Activated T-cell treated with anti-CD3 and anti-CD28 coated beads, Interleukin-2, amount 50 U/mL, for 4 hours (primary cell): ENCODE results near the gene RERE. TPM values are rescaled to one million over a fixed set of nuclear protein-coding genes. Genes with fewer than 3 reads are reported as not detected.

Experiments
- ATAC-seq, 2 donors: fragments of 200-7000 bp; cut with Tn5 transposase; one replicate each; pipeline ENCODE4 v1.10.0; 2021
- DNase-seq: peaks from one replicate; pipeline ENCODE4 v3.0.0-alpha.2; 2020
- H3K27me3 Mint-ChIP-seq: one replicate; pipeline ENCODE4 v1.8.0; 2021; ENCODE audit warnings: low read depth, mixed read lengths
- H3K36me3 Mint-ChIP-seq: one replicate; pipeline ENCODE4 v1.8.0; 2022; ENCODE audit warnings: mixed read lengths; ENCODE audit not compliant: insufficient read depth
- H3K4me1 Mint-ChIP-seq: one replicate; pipeline ENCODE4 v1.8.0; 2021; ENCODE audit warnings: low read depth, mixed read lengths
- H3K4me3 Mint-ChIP-seq: one replicate; pipeline ENCODE4 v1.8.0; 2021; ENCODE audit warnings: mild to moderate bottlenecking, moderate library complexity, mixed read lengths
- H3K9me3 Mint-ChIP-seq: one replicate; pipeline ENCODE4 v1.8.0; 2021; ENCODE audit warnings: mixed read lengths
- total RNA-seq, 3 donors: library from RNA; stranded (reverse); gene quantifications; one replicate each; pipeline ENCODE4 v1.2.1, GENCODE V29; 2021

Gene RERE
- total RNA-seq, 3 donors from 2014 or later, result 40.5 to 53.4 (median 47.8) TPM

DNA sequence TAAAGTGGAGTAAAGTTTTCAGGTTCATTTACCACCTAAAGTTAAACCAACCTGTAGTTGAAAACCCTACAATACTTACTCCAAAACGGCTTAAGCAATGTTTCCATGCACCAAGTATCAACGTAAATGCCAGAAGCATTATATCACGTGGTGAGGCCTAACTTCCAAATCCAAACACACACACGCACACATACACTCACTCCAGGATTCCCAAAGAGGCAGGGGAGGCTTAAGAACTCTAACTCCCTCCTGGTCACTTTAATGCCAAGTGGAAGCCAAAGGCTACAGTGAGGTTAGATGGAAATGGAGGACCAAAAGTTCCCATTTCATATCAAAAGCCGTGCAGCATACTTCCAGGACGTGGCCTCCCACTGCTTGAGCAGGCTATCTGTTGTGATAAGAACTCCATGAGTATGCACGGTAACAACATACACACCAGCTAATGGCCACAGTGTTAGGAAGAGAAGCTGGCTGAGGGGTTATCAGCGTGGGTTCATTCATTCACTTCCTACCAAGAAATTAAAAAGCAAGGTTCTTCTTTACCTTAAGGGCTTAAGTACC, 275.4 kb downstream of the RERE start:
- peaks cover 33% of the 10 kb centered on the region for H3K4me1 Mint-ChIP-seq
- H3K27me3 Mint-ChIP-seq, result no peaks in the 10 kb centered on the region
- peaks cover 18% of the 10 kb centered on the region for H3K36me3 Mint-ChIP-seq
- ATAC-seq (no peak), DNase-seq (no peak)
- H3K4me3 Mint-ChIP-seq, result no peak overlapping the region
- H3K9me3 Mint-ChIP-seq, result peaks cover 3% of the 10 kb centered on the region

DNA sequence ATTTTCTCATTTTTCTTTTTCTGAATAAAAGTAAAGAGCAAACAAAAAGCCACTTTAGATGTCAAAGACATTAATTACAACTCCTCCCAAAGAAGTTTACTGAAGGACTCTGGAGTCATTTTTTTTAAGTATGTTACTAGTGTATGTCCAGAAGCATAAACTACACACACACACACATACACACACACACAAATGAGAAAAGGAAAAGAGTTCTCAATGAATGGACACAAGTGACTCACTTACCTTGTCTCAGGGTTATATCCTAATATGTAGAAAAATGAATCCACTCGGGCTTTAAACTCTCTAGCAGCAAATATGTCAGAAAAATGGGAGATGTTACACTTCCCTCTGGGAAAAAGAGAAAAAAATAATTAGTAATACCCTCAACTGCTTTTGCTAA, 276.5 kb downstream of the RERE start:
- Mint-ChIP-seq H3K36me3 (peaks cover 18% of the 10 kb centered on the region), H3K4me3 (no peak overlapping the region), H3K4me1 (peaks cover 33% of the 10 kb centered on the region), H3K27me3 (no peaks in the 10 kb centered on the region), H3K9me3 (peaks cover 3% of the 10 kb centered on the region)
- ATAC-seq (no peak), DNase-seq (no peak)

DNA sequence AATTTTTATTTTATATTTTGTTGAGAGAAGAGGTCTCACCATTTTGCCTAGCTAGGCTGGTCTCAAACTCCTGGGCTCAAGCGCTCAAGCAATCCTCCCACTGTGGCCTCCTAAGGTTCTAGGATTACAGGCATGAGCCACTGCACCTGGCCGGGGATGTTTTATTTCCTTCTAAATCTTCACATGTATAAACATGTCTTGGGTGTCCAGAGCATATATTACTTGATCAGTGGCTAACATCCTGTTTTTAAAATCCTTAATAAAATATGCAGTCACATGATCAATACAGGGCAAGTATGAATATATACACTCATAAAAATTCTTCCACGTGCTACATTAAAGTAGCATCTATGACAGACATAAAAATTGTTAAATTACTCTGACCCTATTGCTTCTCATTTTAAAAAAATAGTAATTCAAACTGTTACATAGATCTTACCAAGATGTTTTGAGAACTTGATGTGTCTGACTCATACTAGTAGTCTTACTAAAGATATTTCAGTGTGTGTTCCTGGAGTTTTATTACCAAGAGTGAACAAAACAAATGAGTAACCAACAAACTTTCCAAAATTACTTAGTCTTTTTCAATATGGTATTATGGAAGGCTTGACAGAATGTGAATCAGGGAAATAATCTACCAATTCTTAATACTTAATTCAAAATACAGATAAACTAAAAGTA, 277.0 kb downstream of the RERE start:
- no peaks in the 10 kb centered on the region for H3K27me3 Mint-ChIP-seq
- H3K4me1 Mint-ChIP-seq, result peaks cover 35% of the 10 kb centered on the region
- peaks cover 3% of the 10 kb centered on the region for H3K9me3 Mint-ChIP-seq
- H3K4me3 Mint-ChIP-seq, result no peak overlapping the region
- peaks cover 20% of the 10 kb centered on the region for H3K36me3 Mint-ChIP-seq
- no peak for DNase-seq
- peak; percentile 81 to 82 for ATAC-seq

DNA sequence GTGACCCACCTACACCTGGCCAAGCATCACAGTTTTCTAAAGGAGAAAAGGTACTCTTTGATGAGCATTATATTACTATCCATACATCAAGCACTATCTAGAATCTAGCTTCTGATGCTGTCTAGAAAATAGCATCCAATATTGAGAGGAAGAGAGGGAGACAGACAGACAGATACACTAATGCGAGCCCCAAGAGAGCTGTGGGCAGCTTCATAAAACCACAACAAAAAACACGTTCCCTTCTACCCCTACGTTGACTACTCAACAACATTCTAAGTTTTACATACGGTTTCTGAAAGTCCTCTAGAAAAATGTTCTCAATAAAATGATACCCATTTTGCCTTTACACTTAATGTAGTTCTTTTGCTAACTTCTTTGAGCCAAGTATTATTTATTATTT, 277.8 kb downstream of the RERE start:
- ATAC-seq, result peak; percentile 55 to 69
- no peak for DNase-seq
- no peaks in the 10 kb centered on the region for H3K27me3 Mint-ChIP-seq
- peaks cover 30% of the 10 kb centered on the region for H3K4me1 Mint-ChIP-seq
- H3K9me3 Mint-ChIP-seq, result peaks cover 3% of the 10 kb centered on the region
- no peak overlapping the region for H3K4me3 Mint-ChIP-seq
- H3K36me3 Mint-ChIP-seq, result peaks cover 13% of the 10 kb centered on the region

DNA sequence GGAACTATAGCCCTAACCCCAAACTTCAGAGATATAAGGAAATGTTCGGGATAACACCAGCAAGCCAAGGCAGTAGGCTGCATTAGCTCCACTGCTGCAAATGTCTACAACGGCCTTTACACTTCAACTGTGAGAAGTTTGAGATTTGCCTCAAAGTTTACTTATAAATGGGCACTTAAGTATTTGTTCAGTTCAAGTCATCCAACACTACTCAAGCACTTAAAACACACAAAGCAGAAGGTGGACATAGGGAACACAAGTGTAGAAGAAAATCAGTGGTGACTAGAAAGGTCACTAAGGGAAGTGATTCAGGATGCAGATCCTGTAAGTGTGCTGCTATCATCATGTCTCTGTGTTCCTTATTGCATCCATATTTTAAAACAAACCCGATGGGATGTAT, 278.9 kb downstream of the RERE start:
- DNase-seq (no peak), ATAC-seq (no peak)
- Mint-ChIP-seq H3K4me3 (no peak overlapping the region), H3K36me3 (peaks cover 8% of the 10 kb centered on the region), H3K4me1 (peaks cover 35% of the 10 kb centered on the region), H3K27me3 (no peaks in the 10 kb centered on the region), H3K9me3 (no peaks in the 10 kb centered on the region)

DNA sequence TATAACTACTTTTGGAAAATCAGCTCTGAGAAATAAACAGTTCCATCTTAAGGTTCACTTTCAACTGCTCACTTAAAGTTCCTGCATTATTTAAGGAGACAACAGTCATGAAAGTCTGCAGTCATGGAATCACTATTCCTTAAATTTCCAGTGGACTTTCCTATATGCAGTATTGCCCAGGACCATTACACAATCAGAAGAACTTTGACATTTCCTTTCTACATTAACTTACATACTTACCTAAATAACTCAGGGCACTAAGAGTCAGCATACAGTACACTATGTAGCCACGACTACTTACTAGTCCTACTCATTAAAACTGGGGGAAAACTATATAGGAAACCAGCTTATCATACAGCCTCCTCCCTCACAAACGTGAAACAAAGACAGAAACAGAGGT, 279.4 kb downstream of the RERE start:
- ATAC-seq (no peak), DNase-seq (no peak)
- Mint-ChIP-seq H3K4me1 (peaks cover 40% of the 10 kb centered on the region), H3K9me3 (no peaks in the 10 kb centered on the region), H3K36me3 (peaks cover 8% of the 10 kb centered on the region), H3K27me3 (no peaks in the 10 kb centered on the region), H3K4me3 (no peak overlapping the region)

DNA sequence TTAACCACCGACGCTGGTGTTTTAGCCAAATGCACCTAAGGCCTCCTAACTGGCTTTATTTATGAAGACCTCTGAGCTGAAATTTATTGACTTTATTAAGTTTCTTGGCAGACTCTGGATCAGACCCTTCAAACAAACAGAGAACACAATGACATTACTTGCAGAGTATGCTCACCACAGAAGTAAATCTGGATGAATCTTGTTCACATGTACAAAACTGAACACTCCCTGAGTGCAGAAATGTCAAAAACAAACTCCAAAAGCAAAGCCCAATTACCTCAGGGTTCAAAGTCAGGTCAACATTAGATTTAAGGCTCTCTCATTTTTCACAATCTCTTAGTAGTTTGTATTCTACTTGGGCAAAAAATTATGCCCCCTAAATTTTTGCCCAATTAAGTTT, 280.9 kb downstream of the RERE start:
- H3K4me3 Mint-ChIP-seq, result no peak overlapping the region
- peaks cover 8% of the 10 kb centered on the region for H3K36me3 Mint-ChIP-seq
- H3K9me3 Mint-ChIP-seq, result no peaks in the 10 kb centered on the region
- H3K4me1 Mint-ChIP-seq, result peaks cover 42% of the 10 kb centered on the region
- DNase-seq, result no peak
- no peak for ATAC-seq
- no peaks in the 10 kb centered on the region for H3K27me3 Mint-ChIP-seq

DNA sequence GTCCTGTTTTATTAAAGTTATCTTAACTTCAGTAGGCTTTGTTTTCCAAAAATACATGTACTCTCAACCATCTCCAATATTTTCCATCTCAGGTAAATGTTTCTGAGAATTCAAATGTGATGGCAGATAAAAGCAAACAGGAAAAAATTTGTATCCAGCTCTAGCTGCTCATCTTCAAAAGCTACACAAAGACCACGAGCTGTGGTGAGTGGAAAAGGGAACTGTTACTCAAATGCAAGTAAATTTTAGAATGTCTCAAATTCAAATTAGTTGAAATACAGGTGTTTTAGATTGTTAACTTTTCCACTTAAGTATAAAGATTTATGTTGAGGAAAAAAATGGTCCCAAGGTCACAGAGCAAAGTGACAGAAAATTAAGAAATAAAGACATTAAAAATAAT, 283.5 kb downstream of the RERE start:
- peaks cover 24% of the 10 kb centered on the region for H3K4me1 Mint-ChIP-seq
- H3K27me3 Mint-ChIP-seq, result no peaks in the 10 kb centered on the region
- H3K36me3 Mint-ChIP-seq, result peaks cover 3% of the 10 kb centered on the region
- ATAC-seq (no peak), DNase-seq (no peak)
- H3K4me3 Mint-ChIP-seq, result peak overlapping the region; percentile 27
- no peaks in the 10 kb centered on the region for H3K9me3 Mint-ChIP-seq

DNA sequence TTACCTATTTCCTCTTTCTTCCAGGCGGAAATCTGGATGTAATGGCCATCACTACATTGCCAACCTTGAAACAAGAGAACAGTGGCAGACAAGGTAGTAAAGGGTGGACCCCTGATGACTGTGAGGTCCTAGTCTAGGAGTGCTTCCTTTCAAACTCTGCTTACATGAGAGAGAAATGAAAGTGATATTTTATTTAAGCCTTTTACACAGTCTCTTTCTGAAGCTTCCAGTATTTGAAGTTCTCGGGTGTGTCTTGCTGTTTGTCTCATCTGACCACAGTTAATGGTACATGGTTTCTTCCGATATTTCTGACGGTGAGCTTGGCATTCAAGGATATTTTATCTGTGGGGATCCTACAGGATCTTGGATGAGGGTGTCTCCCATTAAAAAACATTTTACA, 284.3 kb downstream of the RERE start:
- peaks cover 3% of the 10 kb centered on the region for H3K36me3 Mint-ChIP-seq
- no peaks in the 10 kb centered on the region for H3K9me3 Mint-ChIP-seq
- no peaks in the 10 kb centered on the region for H3K27me3 Mint-ChIP-seq
- peaks cover 24% of the 10 kb centered on the region for H3K4me1 Mint-ChIP-seq
- DNase-seq (no peak), ATAC-seq (peak; percentile 85 to 87)
- peak overlapping the region; percentile 27 for H3K4me3 Mint-ChIP-seq

DNA sequence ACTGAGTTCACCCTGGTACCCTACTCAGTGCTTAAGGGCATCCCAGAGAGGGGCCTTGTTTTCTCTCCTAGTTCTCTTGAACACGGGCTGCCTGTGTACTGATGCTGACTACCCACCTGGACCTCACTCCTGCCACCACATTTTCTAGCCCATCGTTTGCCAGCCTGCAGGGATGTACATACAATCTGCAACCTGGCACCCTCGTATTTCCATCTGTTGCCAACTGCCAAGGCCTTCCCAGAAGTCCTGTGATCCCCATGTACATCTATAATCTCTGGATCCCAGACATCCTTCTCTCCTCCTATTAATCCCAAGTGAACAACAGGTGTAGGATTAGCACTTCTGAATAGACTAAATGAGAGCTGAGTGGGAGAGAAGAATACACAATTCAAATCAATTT, 287.5 kb downstream of the RERE start:
- peaks cover 30% of the 10 kb centered on the region for H3K4me1 Mint-ChIP-seq
- no peaks in the 10 kb centered on the region for H3K9me3 Mint-ChIP-seq
- no peak overlapping the region for H3K4me3 Mint-ChIP-seq
- H3K27me3 Mint-ChIP-seq, result no peaks in the 10 kb centered on the region
- ATAC-seq, result no peak
- H3K36me3 Mint-ChIP-seq, result peaks cover 2% of the 10 kb centered on the region
- DNase-seq, result no peak

DNA sequence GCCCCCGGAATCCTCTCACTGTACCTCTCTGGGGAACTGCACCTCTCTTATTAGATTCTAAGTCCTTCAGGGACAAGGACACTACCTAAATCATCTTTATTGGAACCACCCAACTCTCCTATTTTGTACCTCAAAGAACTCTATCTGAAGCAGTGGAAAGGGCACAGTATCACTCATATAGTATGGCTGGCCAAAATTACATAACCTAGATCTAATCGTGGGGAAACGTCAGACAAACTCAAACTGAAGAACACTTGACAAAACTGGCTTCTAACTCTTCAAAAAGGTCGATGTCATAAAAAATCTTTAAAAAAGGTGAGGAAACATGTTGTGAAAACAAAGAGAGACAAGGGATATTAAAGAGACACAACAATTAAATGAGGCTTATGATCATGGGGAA, 289.5 kb downstream of the RERE start:
- Mint-ChIP-seq H3K27me3 (no peaks in the 10 kb centered on the region), H3K36me3 (peaks cover 4% of the 10 kb centered on the region), H3K9me3 (no peaks in the 10 kb centered on the region), H3K4me3 (no peak overlapping the region), H3K4me1 (peaks cover 15% of the 10 kb centered on the region)
- DNase-seq (no peak), ATAC-seq (no peak)

DNA sequence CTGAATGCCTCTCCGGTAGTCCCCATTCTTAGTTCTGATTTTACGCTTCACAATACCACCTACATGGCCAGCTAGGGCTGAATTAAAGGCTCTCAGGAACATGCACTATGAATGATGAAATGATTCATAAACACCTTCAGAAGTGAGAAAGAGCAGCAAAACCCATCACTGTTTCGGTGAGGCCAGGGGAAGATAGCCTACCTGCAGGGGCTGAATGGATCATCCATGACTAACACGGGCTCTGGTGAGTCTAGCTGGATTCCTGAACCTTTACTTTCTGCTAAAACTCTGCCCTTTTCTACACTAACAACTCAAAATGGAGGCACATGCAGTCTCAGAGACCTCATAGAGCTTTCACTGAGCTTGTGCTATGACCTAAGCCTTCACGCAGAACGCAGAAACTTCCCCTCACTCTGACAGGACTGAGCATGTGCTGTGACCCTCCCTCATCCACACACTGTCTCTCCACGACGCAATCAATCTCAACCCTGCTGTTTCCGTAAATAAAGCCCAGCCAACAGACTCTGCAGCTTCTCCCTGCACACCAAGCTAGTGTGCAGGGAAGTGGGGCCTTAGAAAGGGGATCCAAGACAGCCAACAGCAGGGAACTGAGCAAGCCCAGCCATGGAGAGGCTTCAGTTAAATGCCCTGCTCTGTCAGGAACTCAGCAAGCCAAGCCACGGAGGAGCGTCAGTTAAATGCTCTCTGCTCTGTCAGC, 291.7 kb downstream of the RERE start:
- peaks cover 30% of the 10 kb centered on the region for H3K4me1 Mint-ChIP-seq
- no peak overlapping the region for H3K4me3 Mint-ChIP-seq
- H3K27me3 Mint-ChIP-seq, result no peaks in the 10 kb centered on the region
- H3K36me3 Mint-ChIP-seq, result peaks cover 12% of the 10 kb centered on the region
- peaks cover 3% of the 10 kb centered on the region for H3K9me3 Mint-ChIP-seq
- peak; percentile 94 to 95 for ATAC-seq
- peak; percentile 44 for DNase-seq

DNA sequence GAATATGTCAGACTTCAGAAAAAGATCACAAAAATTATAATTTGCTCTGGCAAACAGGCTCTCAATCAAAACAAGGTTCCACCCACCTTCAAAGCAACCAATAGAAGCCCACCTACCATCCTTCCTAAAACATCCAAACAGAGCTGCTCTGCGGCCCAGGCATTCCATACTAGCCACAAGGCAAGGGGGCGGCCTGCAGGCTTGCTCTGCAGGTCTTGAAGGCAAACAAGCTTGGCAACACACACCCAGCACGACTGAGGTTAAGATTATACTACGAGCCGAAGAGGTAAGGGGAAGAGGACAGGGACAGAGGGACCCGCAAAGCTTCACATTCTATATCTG, 292.3 kb downstream of the RERE start:
- DNase-seq (no peak), ATAC-seq (no peak)
- Mint-ChIP-seq H3K9me3 (peaks cover 3% of the 10 kb centered on the region), H3K4me1 (peaks cover 33% of the 10 kb centered on the region), H3K4me3 (no peak overlapping the region), H3K27me3 (no peaks in the 10 kb centered on the region), H3K36me3 (peaks cover 12% of the 10 kb centered on the region)

DNA sequence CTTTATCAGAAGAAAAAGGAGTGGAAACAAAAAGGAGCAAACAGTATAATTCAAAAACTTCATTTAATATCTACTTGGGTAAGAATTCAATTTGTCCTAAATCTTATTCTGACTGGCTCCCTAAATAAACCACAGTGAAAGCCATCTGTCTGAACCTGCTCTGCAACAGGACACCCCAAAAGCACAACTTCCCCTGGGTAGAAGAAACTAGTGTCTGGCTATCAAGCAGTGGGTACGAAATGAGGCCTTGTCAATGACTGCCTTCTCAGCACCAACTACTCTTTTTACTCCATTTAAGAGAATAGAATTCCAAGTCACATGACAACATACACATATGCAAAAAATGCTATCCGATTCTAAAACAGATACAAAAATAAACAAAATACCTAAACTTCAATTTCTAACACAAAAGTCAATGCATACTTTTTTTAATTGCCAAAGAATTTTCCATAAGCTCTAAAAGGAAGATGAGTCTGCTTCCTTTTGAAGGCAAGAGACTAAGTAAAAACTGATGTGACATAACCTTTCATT, 292.7 kb downstream of the RERE start:
- no peaks in the 10 kb centered on the region for H3K27me3 Mint-ChIP-seq
- H3K4me1 Mint-ChIP-seq, result peaks cover 38% of the 10 kb centered on the region
- DNase-seq (no peak), ATAC-seq (no peak)
- peaks cover 12% of the 10 kb centered on the region for H3K36me3 Mint-ChIP-seq
- H3K4me3 Mint-ChIP-seq, result no peak overlapping the region
- H3K9me3 Mint-ChIP-seq, result peaks cover 3% of the 10 kb centered on the region
